ENCODE results near the gene MCC.

The MCC gene

GRCh38 chr5:113317636-113318035 lies 170.6 kb downstream of the MCC start:
- Histone ChIP-seq H3K9me3 (ENCODE audit: severe bottlenecking) (peaks cover 2% of the 10 kb centered on the region), H3K27ac (no peak overlapping the region), H3K27me3 (ENCODE audit: insufficient read depth, low read depth, severe bottlenecking) (no peaks in the 10 kb centered on the region), H3K4me3 (ENCODE audit: low read depth, low read length) (no peak overlapping the region), H3K36me3 (no peaks in the 10 kb centered on the region)
- no peak for TF ChIP-seq CTCF (IDR thresholded peaks at IDR 0.05; ENCODE audit: low read depth, low read length)
- no peak for DNase-seq

GRCh38 chr5:113311301-113311700 lies 177.0 kb downstream of the MCC start:
- no peaks in the 10 kb centered on the region for H3K9me3 ChIP-seq (ENCODE audit: severe bottlenecking)
- no peaks in the 10 kb centered on the region for H3K36me3 ChIP-seq
- TF ChIP-seq CTCF (IDR thresholded peaks at IDR 0.05; ENCODE audit: low read depth, low read length) = no peak
- H3K27ac ChIP-seq = peak overlapping the region; percentile 75
- no peak overlapping the region for H3K4me3 ChIP-seq (ENCODE audit: low read depth, low read length)
- peak; percentile 87 for DNase-seq
- H3K27me3 ChIP-seq (ENCODE audit: insufficient read depth, low read depth, severe bottlenecking) = no peaks in the 10 kb centered on the region

- H3K36me3 ChIP-seq = no peaks in the 10 kb centered on the region
- TF ChIP-seq CTCF (IDR thresholded peaks at IDR 0.05; ENCODE audit: low read depth, low read length) = no peak
- H3K27ac ChIP-seq = no peak overlapping the region
- H3K9me3 ChIP-seq (ENCODE audit: severe bottlenecking) = no peaks in the 10 kb centered on the region
- DNase-seq = no peak
- H3K27me3 ChIP-seq (ENCODE audit: insufficient read depth, low read depth, severe bottlenecking) = no peaks in the 10 kb centered on the region
- no peak overlapping the region for H3K4me3 ChIP-seq (ENCODE audit: low read depth, low read length)
These were observed 186.1 kb downstream of the MCC start for GRCh38 chr5:113302120-113302519.

GRCh38 chr5:113299591-113299990 lies 188.7 kb downstream of the MCC start:
- no peak overlapping the region for H3K4me3 ChIP-seq (ENCODE audit: low read depth, low read length)
- no peaks in the 10 kb centered on the region for H3K9me3 ChIP-seq (ENCODE audit: severe bottlenecking)
- no peaks in the 10 kb centered on the region for H3K27me3 ChIP-seq (ENCODE audit: insufficient read depth, low read depth, severe bottlenecking)
- DNase-seq = peak; percentile 57
- peaks cover under 1% of the 10 kb centered on the region; the same call in 1 of the 2 replicates for H3K36me3 ChIP-seq
- no peak for TF ChIP-seq CTCF (IDR thresholded peaks at IDR 0.05; ENCODE audit: low read depth, low read length)
- peak overlapping the region; percentile 40 for H3K27ac ChIP-seq

GRCh38 chr5:113296676-113297075 lies 191.6 kb downstream of the MCC start:
- H3K27ac ChIP-seq = no peak overlapping the region
- H3K36me3 ChIP-seq = peaks cover 21% of the 10 kb centered on the region
- H3K27me3 ChIP-seq (ENCODE audit: insufficient read depth, low read depth, severe bottlenecking) = no peaks in the 10 kb centered on the region
- no peaks in the 10 kb centered on the region for H3K9me3 ChIP-seq (ENCODE audit: severe bottlenecking)
- no peak overlapping the region for H3K4me3 ChIP-seq (ENCODE audit: low read depth, low read length)
- DNase-seq = no peak
- no peak for TF ChIP-seq CTCF (IDR thresholded peaks at IDR 0.05; ENCODE audit: low read depth, low read length)

- Histone ChIP-seq H3K27ac (peak overlapping the region; percentile 92), H3K27me3 (ENCODE audit: insufficient read depth, low read depth, severe bottlenecking) (no peaks in the 10 kb centered on the region), H3K36me3 (peaks cover 33% of the 10 kb centered on the region), H3K4me3 (ENCODE audit: low read depth, low read length) (peak overlapping the region; percentile 58), H3K9me3 (ENCODE audit: severe bottlenecking) (no peaks in the 10 kb centered on the region)
- no peak for TF ChIP-seq CTCF (IDR thresholded peaks at IDR 0.05; ENCODE audit: low read depth, low read length)
- no peak for DNase-seq
These were observed 193.1 kb downstream of the MCC start for GRCh38 chr5:113295111-113295539.
